Measurements from ENCODE around the gene PTPMT1.
A peak's percentile ranks its signal among the peaks of the same experiment; 100 is the strongest.
"Not testable (repeated sequence)": the region's sequence is repeated elsewhere in the genome, so short reads cannot be mapped to it uniquely, and the experiment has no call there.

PTPMT1 gene

GRCh38 chr11:47560426-47560825, 5.0 kb upstream of the PTPMT1 start:
- Mint-ChIP-seq H3K4me3 (no peak overlapping the region), H3K4me1 (peaks cover 19% of the 10 kb centered on the region), H3K9me3 (no peaks in the 10 kb centered on the region), H3K27me3 (no peaks in the 10 kb centered on the region), H3K27ac (no peak overlapping the region), H3K36me3 (ENCODE audit: low read depth) (no peaks in the 10 kb centered on the region)
- no peak for DNase-seq
- ATAC-seq: no peak

DNA sequence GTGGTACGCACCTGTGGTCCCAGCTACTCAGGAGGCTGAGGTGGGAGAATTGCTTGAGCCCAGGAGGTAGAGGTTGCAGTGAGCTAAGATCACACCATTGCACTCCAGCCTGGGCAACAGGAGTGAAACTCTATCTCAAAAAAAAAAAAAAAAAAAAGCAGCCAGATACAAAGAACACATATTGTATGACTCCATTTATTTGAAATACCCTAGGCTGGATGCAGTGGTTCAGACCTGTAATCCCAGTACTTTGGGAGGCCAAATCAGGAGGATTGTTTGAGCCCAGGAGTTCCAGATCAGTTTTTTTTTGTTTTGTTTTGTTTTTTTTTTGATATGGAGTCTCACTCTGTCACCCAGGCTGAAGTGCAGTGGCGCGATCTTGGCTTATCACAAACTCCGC, 3.0 kb upstream of the PTPMT1 start:
- not testable (repeated sequence) for H3K36me3 Mint-ChIP-seq (ENCODE audit: low read depth); H3K27me3 Mint-ChIP-seq; ATAC-seq; DNase-seq; H3K9me3 Mint-ChIP-seq; H3K4me3 Mint-ChIP-seq; H3K27ac Mint-ChIP-seq
- peaks cover 31% of the 10 kb centered on the region for H3K4me1 Mint-ChIP-seq

- H3K27me3 Mint-ChIP-seq; DNase-seq; H3K36me3 Mint-ChIP-seq (ENCODE audit: low read depth); H3K9me3 Mint-ChIP-seq; ATAC-seq: not testable (repeated sequence)
- peaks cover 31% of the 10 kb centered on the region for H3K4me1 Mint-ChIP-seq
- peak overlapping the region; percentile 84 for H3K27ac Mint-ChIP-seq
- peak overlapping the region; percentile 85 for H3K4me3 Mint-ChIP-seq
Observed at GRCh38 chr11:47564366-47564765, 1.0 kb upstream of the PTPMT1 start.

DNA sequence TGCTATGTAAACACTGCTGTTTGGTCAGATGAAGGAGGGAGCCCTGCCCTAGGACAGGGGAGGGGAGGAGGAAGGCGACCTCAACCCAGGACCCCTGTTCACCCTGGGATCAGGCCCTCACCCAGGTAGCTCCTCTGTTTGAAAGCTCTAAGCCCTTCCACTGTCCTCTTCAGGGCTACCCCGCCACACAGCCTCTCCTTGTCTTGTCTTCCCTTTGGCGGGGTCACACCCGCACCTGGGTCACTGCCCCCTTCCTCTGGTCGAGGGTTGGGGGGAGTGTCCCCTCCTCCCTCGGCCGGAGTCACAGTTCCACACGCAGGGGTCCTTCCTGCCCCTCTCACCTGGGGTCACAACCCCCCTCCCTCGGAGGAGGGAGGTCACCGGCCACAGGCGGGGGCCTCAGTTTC, 463 bp upstream of the PTPMT1 start:
- Mint-ChIP-seq H3K27me3 (no peaks in the 10 kb centered on the region), H3K4me1 (peaks cover 31% of the 10 kb centered on the region), H3K9me3 (no peaks in the 10 kb centered on the region), H3K4me3 (peak overlapping the region; percentile 85), H3K27ac (peak overlapping the region; percentile 84), H3K36me3 (ENCODE audit: low read depth) (peaks cover 11% of the 10 kb centered on the region)
- DNase-seq (no peak), ATAC-seq (no peak)

- no peaks in the 10 kb centered on the region for H3K9me3 Mint-ChIP-seq
- H3K27ac Mint-ChIP-seq: peak overlapping the region; percentile 83
- peaks cover 15% of the 10 kb centered on the region for H3K36me3 Mint-ChIP-seq (ENCODE audit: low read depth)
- H3K4me1 Mint-ChIP-seq: peaks cover 31% of the 10 kb centered on the region
- DNase-seq (no peak), ATAC-seq (no peak)
- H3K4me3 Mint-ChIP-seq: peak overlapping the region; percentile 85
- H3K27me3 Mint-ChIP-seq: no peaks in the 10 kb centered on the region
Observed at GRCh38 chr11:47566149-47566698, 825 bp downstream of the PTPMT1 start.

DNA sequence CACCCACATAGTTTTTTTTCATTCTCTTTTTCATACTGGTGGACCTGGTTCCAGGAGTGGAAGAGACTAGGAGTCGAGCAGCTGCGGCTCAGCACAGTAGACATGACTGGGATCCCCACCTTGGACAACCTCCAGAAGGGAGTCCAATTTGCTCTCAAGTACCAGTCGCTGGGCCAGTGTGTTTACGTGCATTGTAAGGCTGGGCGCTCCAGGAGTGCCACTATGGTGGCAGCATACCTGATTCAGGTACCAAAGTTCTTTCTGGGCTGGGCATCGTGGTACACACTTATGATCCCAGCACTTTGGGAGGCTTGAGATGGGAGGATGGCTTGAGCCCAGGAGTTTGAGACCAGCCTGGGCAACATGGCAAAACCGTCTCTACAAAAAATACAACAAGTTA, 4.2 kb downstream of the PTPMT1 start:
- ATAC-seq (no peak), DNase-seq (no peak)
- Mint-ChIP-seq H3K4me3 (no peak overlapping the region), H3K9me3 (no peaks in the 10 kb centered on the region), H3K36me3 (ENCODE audit: low read depth) (peaks cover 33% of the 10 kb centered on the region), H3K27me3 (no peaks in the 10 kb centered on the region), H3K4me1 (peaks cover 17% of the 10 kb centered on the region), H3K27ac (no peak overlapping the region)

- ATAC-seq (no peak), DNase-seq (no peak)
- no peak overlapping the region for H3K27ac Mint-ChIP-seq
- H3K27me3 Mint-ChIP-seq: no peaks in the 10 kb centered on the region
- no peak overlapping the region for H3K4me3 Mint-ChIP-seq
- H3K9me3 Mint-ChIP-seq: no peaks in the 10 kb centered on the region
- H3K36me3 Mint-ChIP-seq (ENCODE audit: low read depth): peaks cover 40% of the 10 kb centered on the region
- H3K4me1 Mint-ChIP-seq: peaks cover 14% of the 10 kb centered on the region
Observed at GRCh38 chr11:47570651-47571356, 5.4 kb downstream of the PTPMT1 start.

- Mint-ChIP-seq H3K36me3 (ENCODE audit: low read depth) (peaks cover 43% of the 10 kb centered on the region), H3K4me1 (peaks cover 12% of the 10 kb centered on the region), H3K27ac (no peak overlapping the region), H3K9me3 (no peaks in the 10 kb centered on the region), H3K27me3 (no peaks in the 10 kb centered on the region), H3K4me3 (no peak overlapping the region)
- DNase-seq: no peak
- no peak for ATAC-seq
Observed at GRCh38 chr11:47571357-47571729, 5.9 kb downstream of the PTPMT1 start.

GRCh38 chr11:47571895-47572294, 6.5 kb downstream of the PTPMT1 start:
- H3K4me1 Mint-ChIP-seq: peaks cover 12% of the 10 kb centered on the region
- no peaks in the 10 kb centered on the region for H3K9me3 Mint-ChIP-seq
- no peak overlapping the region for H3K4me3 Mint-ChIP-seq
- H3K27me3 Mint-ChIP-seq: no peaks in the 10 kb centered on the region
- ATAC-seq (no peak), DNase-seq (no peak)
- peaks cover 39% of the 10 kb centered on the region for H3K36me3 Mint-ChIP-seq (ENCODE audit: low read depth)
- no peak overlapping the region for H3K27ac Mint-ChIP-seq

GRCh38 chr11:47572715-47573255, 7.4 kb downstream of the PTPMT1 start:
- Mint-ChIP-seq H3K27me3 (no peaks in the 10 kb centered on the region), H3K36me3 (ENCODE audit: low read depth) (peaks cover 42% of the 10 kb centered on the region), H3K4me1 (peaks cover 18% of the 10 kb centered on the region), H3K9me3 (no peaks in the 10 kb centered on the region), H3K4me3 (no peak overlapping the region), H3K27ac (peak overlapping the region; percentile 22)
- DNase-seq (no peak), ATAC-seq (no peak)

GRCh38 chr11:47573321-47573720, 7.9 kb downstream of the PTPMT1 start:
- no peak overlapping the region for H3K27ac Mint-ChIP-seq
- no peaks in the 10 kb centered on the region for H3K9me3 Mint-ChIP-seq
- H3K4me1 Mint-ChIP-seq: peaks cover 23% of the 10 kb centered on the region
- H3K36me3 Mint-ChIP-seq (ENCODE audit: low read depth): peaks cover 42% of the 10 kb centered on the region
- ATAC-seq: no peak
- no peak overlapping the region for H3K4me3 Mint-ChIP-seq
- no peak for DNase-seq
- H3K27me3 Mint-ChIP-seq: no peaks in the 10 kb centered on the region

DNA sequence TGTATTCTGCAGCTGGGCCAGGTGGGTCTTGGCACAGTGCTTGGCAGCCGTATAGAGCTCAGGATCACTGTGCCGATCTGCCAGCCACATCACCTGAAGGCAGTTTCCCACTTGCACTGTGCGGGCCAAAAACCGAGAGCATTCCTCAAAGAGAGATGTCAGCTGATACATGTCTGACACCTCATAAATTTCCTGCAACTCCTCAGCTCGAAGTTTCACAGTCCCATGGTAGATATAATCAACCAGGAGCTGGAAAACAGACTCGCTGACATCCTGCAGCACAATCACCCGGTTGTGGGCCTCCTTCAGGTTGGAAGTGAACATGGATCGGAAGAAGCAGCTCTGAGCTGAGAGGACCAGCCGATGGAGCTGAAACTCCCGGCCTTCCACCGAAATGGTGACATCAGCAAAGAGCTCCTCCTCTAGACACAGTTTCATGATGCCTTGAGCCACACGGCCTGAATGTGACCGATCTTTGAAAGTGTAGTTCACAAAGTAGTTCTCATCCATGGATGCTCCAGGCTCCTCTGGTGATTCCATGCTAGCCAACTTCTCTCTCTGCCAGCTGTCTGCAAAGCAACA, 12.2 kb downstream of the PTPMT1 start:
- DNase-seq (no peak), ATAC-seq (no peak)
- peak overlapping the region; percentile 97 for H3K27ac Mint-ChIP-seq
- H3K9me3 Mint-ChIP-seq: no peaks in the 10 kb centered on the region
- H3K4me3 Mint-ChIP-seq: peak overlapping the region; percentile 99
- H3K4me1 Mint-ChIP-seq: peaks cover 47% of the 10 kb centered on the region
- peaks cover 59% of the 10 kb centered on the region for H3K36me3 Mint-ChIP-seq (ENCODE audit: low read depth)
- peaks cover 2% of the 10 kb centered on the region for H3K27me3 Mint-ChIP-seq

GRCh38 chr11:47578524-47579494, 13.4 kb downstream of the PTPMT1 start, which contains the start of the genes KBTBD4 and NDUFS3:
Gene KBTBD4, minus strand, starts transcription at chr11:47578970. Its CDS starts 19 bp downstream, at chr11:47578951.
Gene NDUFS3, plus strand, starts transcription at chr11:47579074. Its CDS starts 18 bp downstream, at chr11:47579092.
- peaks cover 47% of the 10 kb centered on the region for H3K4me1 Mint-ChIP-seq
- peaks cover 57% of the 10 kb centered on the region for H3K36me3 Mint-ChIP-seq (ENCODE audit: low read depth)
- H3K27me3 Mint-ChIP-seq: peaks cover 2% of the 10 kb centered on the region
- peak within 1 kb of the TSS; percentile 99 for H3K4me3 Mint-ChIP-seq
- DNase-seq (peak; percentile 90), ATAC-seq (peak; percentile 96)
- peak within 1 kb of the TSS; percentile 97 for H3K27ac Mint-ChIP-seq
- H3K9me3 Mint-ChIP-seq: no peaks in the 10 kb centered on the region

- ATAC-seq: no peak
- DNase-seq: no peak
- Mint-ChIP-seq H3K4me3 (no peak overlapping the region), H3K4me1 (peaks cover 19% of the 10 kb centered on the region), H3K36me3 (ENCODE audit: low read depth) (peaks cover 40% of the 10 kb centered on the region), H3K9me3 (no peaks in the 10 kb centered on the region), H3K27me3 (peaks cover under 1% of the 10 kb centered on the region), H3K27ac (no peak overlapping the region)
Observed at GRCh38 chr11:47583844-47584243, 18.4 kb downstream of the PTPMT1 start.
